ENCODE data around the gene SEMA6B. TPM values are rescaled to one million over a fixed set of nuclear protein-coding genes. Genes with fewer than 3 reads are reported as not detected.

SEMA6B gene
- total RNA-seq, 1 donor: under 0.01 TPM

DNA sequence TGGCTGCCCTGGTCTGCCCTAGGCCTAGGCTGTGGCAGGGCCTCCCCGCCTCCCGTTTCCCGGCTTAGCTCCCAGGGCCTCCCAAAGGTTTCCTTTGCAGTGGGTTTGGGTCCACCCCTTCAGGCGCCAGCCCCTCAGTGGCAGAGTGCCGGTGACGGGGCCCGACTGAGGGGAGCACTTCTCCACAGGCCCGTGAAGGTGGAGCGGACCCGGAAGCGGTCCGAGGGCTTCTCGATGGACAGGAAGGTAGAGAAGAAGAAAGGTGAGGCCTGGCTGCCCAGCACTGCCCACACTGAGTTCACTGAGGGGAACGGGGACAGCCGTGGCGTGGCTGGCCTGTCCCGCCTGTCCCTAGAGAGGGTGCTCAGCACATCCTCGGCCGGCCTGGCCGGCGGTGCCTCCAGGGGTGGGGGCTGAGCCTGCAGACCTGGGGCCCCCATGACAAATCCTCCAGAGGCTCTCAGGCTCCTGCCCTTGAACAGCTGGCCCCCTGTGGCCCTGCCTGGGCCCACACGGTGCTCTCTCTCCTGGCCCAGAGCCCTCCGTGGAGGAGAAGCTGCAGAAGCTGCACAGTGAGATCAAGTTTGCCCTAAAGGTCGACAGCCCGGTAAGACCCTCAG, 61.6 kb downstream of the SEMA6B start:
- TF ChIP-seq, protein P1, sequence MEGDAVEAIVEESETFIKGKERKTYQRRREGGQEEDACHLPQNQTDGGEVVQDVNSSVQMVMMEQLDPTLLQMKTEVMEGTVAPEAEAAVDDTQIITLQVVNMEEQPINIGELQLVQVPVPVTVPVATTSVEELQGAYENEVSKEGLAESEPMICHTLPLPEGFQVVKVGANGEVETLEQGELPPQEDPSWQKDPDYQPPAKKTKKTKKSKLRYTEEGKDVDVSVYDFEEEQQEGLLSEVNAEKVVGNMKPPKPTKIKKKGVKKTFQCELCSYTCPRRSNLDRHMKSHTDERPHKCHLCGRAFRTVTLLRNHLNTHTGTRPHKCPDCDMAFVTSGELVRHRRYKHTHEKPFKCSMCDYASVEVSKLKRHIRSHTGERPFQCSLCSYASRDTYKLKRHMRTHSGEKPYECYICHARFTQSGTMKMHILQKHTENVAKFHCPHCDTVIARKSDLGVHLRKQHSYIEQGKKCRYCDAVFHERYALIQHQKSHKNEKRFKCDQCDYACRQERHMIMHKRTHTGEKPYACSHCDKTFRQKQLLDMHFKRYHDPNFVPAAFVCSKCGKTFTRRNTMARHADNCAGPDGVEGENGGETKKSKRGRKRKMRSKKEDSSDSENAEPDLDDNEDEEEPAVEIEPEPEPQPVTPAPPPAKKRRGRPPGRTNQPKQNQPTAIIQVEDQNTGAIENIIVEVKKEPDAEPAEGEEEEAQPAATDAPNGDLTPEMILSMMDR (IDR thresholded peaks at IDR 0.05; ENCODE audit: insufficient read depth, low read depth, low read length): no peak
- no peak for DNase-seq (ENCODE audit: low read depth)
- no peak overlapping the region for H3K4me3 ChIP-seq (ENCODE audit: low read depth, low read length)

DNA sequence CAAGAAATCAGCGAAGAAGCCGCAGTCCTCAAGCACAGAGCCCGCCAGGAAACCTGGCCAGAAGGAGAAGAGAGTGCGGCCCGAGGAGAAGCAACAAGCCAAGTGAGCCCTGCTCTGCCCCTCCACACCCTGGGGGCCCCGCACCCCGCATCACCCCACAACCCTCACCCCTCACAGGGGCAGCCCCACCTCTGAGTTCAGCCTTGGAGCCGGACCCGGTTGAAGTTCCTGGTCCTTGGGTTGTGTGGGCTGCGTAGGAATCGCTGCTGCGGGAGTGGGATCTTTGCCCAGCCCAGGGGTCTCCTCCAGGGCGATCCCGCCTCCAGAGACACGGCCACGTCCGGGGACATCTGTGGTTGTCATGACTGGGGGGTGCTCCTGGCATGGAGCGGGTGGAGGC, 63.2 kb downstream of the SEMA6B start:
- no peak for DNase-seq (ENCODE audit: low read depth)
- TF ChIP-seq, protein P1 (IDR thresholded peaks at IDR 0.05; ENCODE audit: insufficient read depth, low read depth, low read length): no peak
- H3K4me3 ChIP-seq (ENCODE audit: low read depth, low read length): no peak overlapping the region

DNA sequence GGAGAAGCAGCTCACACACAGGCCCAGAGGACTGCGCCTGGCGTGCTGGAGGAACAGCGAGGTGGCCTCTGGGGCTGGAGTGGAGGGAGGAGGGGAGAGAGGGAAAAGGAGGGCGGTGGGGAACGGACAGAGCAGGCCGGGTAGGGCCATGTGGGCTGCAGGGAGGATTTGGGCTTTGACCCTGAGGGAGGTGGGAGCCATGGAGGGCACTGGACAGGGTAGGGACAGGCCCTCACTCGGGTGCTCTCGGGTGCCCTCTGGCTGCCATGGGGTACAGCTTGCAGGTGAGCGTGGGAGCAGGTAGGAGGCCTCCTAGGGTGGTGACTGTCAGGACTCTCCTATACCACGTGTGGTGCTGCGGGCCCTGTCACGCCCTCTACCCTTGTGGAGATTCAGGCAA, 64.0 kb downstream of the SEMA6B start:
- H3K4me3 ChIP-seq (ENCODE audit: low read depth, low read length): no peak overlapping the region
- no peak for DNase-seq (ENCODE audit: low read depth)
- TF ChIP-seq, protein P1 (IDR thresholded peaks at IDR 0.05; ENCODE audit: insufficient read depth, low read depth, low read length): no peak

DNA sequence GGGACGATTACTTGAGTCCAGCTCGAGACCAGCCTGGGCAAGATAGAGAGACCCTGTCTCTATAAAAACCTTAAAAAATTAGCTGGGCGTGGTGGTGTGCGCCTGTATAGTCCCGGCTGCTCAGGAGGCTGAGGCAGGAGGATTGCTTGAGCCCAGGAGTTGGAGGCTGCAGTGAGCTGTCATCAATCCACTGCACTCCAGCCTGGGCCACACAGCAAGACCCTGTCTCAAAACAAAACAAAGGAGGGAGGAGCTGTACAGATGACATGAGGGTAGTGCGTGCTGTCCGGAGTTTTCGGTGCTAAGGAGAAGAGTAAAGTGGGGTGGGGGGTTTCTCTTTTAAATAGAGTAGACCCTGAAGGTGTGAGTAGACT, 64.8 kb downstream of the SEMA6B start:
- TF ChIP-seq, protein P1 (IDR thresholded peaks at IDR 0.05; ENCODE audit: insufficient read depth, low read depth, low read length): no peak
- no peak for DNase-seq (ENCODE audit: low read depth)

DNA sequence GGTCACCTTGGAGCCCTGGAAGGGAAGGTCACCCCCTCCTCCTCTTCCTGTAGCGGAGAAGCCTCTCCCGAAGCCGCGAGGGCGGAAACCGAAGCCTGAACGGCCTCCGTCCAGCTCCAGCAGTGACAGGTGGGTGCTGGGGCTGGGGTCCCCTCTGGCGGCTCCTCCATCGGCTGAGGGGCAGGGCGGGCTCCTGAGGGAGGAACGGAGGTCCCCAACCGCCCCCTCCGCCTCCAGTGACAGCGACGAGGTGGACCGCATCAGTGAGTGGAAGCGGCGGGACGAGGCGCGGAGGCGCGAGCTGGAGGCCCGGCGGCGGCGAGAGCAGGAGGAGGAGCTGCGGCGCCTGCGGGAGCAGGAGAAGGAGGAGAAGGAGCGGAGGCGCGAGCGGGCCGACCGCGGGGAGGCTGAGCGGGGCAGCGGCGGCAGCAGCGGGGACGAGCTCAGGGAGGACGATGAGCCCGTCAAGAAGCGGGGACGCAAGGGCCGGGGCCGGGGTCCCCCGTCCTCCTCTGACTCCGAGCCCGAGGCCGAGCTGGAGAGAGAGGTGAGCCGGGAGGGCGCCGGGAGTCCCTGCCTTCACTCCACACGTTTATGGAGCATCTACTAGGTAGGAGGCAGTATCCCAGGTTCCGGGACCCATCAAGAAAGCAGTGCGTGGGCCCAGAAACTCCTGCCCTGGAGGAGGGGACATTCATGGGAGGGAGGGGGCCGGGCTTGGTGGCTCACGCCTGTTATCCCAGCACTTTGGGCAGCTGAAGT, 65.4 kb downstream of the SEMA6B start:
- H3K4me3 ChIP-seq (ENCODE audit: low read depth, low read length): no peak overlapping the region
- TF ChIP-seq, protein P1 (IDR thresholded peaks at IDR 0.05; ENCODE audit: insufficient read depth, low read depth, low read length): no peak
- DNase-seq (ENCODE audit: low read depth): no peak

More for the DNA sequence above, 64.8 kb downstream of the SEMA6B start:
- no peak overlapping the region for H3K4me3 ChIP-seq (ENCODE audit: low read depth, low read length)

DNA sequence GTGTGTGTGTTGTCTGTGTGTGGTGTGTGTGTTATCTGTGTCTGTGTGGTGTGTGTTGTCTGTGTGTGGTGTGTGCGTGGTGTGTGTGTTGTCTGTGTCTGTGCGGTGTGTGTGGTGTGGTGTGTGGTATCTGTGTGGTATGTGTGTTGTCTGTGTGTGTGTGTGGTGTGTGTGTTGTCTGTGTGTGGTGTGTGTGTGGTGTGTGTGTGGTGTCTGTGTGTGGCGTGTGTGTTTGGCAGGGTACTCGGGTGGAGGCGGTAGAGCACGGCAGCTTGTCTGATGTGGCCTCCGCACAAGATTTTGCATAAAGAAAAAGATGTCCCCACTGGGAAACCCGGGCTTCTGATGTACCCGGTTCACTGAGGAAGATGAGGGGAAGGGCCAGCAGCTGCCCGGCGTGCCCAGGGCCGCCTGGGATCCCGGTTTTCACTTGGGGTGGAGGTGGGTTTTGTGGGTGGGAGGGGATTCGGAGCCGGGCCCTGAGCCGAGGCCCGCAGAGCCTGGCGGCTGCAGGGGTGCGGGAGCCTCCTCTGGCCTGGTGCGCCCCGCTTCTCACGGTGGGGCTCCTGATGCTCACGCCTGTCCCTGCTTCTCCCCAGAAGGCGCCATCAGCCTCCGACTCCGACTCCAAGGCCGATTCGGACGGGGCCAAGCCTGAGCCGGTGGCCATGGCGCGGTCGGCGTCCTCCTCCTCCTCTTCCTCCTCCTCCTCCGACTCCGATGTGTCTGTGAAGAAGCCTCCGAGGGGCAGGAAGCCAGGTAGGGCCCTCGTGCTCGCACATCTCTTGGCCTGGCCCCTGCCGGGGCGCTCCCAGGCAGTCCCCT, 66.2 kb downstream of the SEMA6B start:
- H3K4me3 ChIP-seq (ENCODE audit: low read depth, low read length): no peak overlapping the region
- no peak for DNase-seq (ENCODE audit: low read depth)
- TF ChIP-seq, protein P1 (IDR thresholded peaks at IDR 0.05; ENCODE audit: insufficient read depth, low read depth, low read length): no peak

Other genes with a start within 250 kb of the SEMA6B start
- 9.9 and 10.6 TPM in 2 replicates for gene STAP2, start 220.9 kb downstream of the SEMA6B start, total RNA-seq
- 4.3 and 8.1 TPM in 2 replicates for gene MPND, start 216.1 kb downstream of the SEMA6B start, total RNA-seq
- 65.2 and 72.5 TPM in 2 replicates for gene SH3GL1, start 159.1 kb downstream of the SEMA6B start, total RNA-seq
- gene CHAF1A, start 157.0 kb downstream of the SEMA6B start, total RNA-seq: 9.9 and 11.6 TPM in 2 replicates
- gene UBXN6, start 101.9 kb downstream of the SEMA6B start, total RNA-seq: 104 and 117 TPM in 2 replicates
- gene HDGFL2, start 87.4 kb downstream of the SEMA6B start, total RNA-seq: 60.9 and 62.2 TPM in 2 replicates
- 0.32 and 0.43 TPM in 2 replicates for gene PLIN4, start 41.2 kb downstream of the SEMA6B start, total RNA-seq
- gene PLIN5, start 24.5 kb downstream of the SEMA6B start, total RNA-seq: not detected in 2 replicates
- not detected in 2 replicates for gene LRG1, start 19.6 kb downstream of the SEMA6B start, total RNA-seq
- gene TNFAIP8L1, start 79.8 kb upstream of the SEMA6B start, total RNA-seq: 4.2 and 4.3 TPM in 2 replicates
- gene MYDGF, start 110.7 kb upstream of the SEMA6B start, total RNA-seq: 179 and 205 TPM in 2 replicates
- gene DPP9, start 164.2 kb upstream of the SEMA6B start, total RNA-seq: 30.7 and 47.0 TPM in 2 replicates
- 12.6 and 13.8 TPM in 2 replicates for gene FEM1A, start 232.1 kb upstream of the SEMA6B start, total RNA-seq

Measured in fibroblast of villous mesenchyme (primary cell).